Epithelial cell of proximal tubule (primary cell): Measurements from ENCODE around the gene B4GALT3. TPM values are rescaled to one million over a fixed set of nuclear protein-coding genes. Genes with fewer than 3 reads are reported as not detected.

Experiments
- DNase-seq: peaks from one replicate; pipeline ENCODE4 v3.0.0-alpha.2; 2011; ENCODE audit warnings: low read depth
- H3K4me3 ChIP-seq: 2 replicates; pipeline ENCODE4 v1.5.1; 2011; ENCODE audit warnings: low read depth, mild to moderate bottlenecking, low read length
- CTCF ChIP-seq: conservative IDR thresholded peaks from 2 replicates; pipeline ENCODE4 v1.5.1; 2012; ENCODE audit warnings: low read depth, mild to moderate bottlenecking, low read length
- total RNA-seq: library from RNA; depleted of rRNA; stranded (reverse); fragments of >200 nt; gene quantifications from 2 replicates; pipeline ENCODE4 v1.2.3, GENCODE V29; 2015

B4GALT3 gene
- total RNA-seq, 1 donor from 2014 or later: 46.2 TPM

GRCh38 chr1:161190962-161191521 is 13.7 kb upstream of the B4GALT3 start:
- no peak for TF ChIP-seq CTCF
- DNase-seq: no peak
- H3K4me3 ChIP-seq: no peak overlapping the region

GRCh38 chr1:161189036-161189435 is 11.7 kb upstream of the B4GALT3 start:
- no peak for TF ChIP-seq CTCF
- no peak overlapping the region for H3K4me3 ChIP-seq
- no peak for DNase-seq

- no peak for DNase-seq
- H3K4me3 ChIP-seq: no peak overlapping the region
- no peak for TF ChIP-seq CTCF
These were observed 11.1 kb upstream of the B4GALT3 start for GRCh38 chr1:161188381-161188780.

GRCh38 chr1:161187311-161187710 is 10.0 kb upstream of the B4GALT3 start:
- no peak overlapping the region for H3K4me3 ChIP-seq
- DNase-seq: no peak
- no peak for TF ChIP-seq CTCF

GRCh38 chr1:161185732-161186311 is 8.5 kb upstream of the B4GALT3 start:
- H3K4me3 ChIP-seq: no peak overlapping the region
- no peak for DNase-seq
- no peak for TF ChIP-seq CTCF

- H3K4me3 ChIP-seq: no peak overlapping the region
- TF ChIP-seq CTCF: no peak
- no peak for DNase-seq
These were observed 8.0 kb upstream of the B4GALT3 start for GRCh38 chr1:161185282-161185682.

- H3K4me3 ChIP-seq: no peak overlapping the region
- no peak for DNase-seq
- no peak for TF ChIP-seq CTCF
These were observed 4.9 kb upstream of the B4GALT3 start for GRCh38 chr1:161182214-161182613.
